Activated naive CD4-positive, alpha-beta T cell treated with anti-CD3 and anti-CD28 coated beads, Interleukin-2, amount 10 ng/mL, durations not matched to agents 7 days and 5 days (primary cell): ENCODE results near the gene LRRC28.

Source experiments
- CTCF ChIA-PET: fragments of 350-600 bp; sonication (Branson Sonifier 250); formaldehyde crosslinking; loops from one replicate; lab custom pipeline; 2021; ENCODE audit warnings: antibody characterized with exemption; lab: Charles Lee
- DNase-seq: peaks from one replicate; pipeline ENCODE4 v3.0.0-alpha.2; 2020
- H3K27ac Mint-ChIP-seq: one replicate; pipeline ENCODE4 v1.8.0; 2021; ENCODE audit warnings: mild to moderate bottlenecking, moderate library complexity, mixed read lengths
- H3K27me3 Mint-ChIP-seq: one replicate; pipeline ENCODE4 v1.8.0; 2021; ENCODE audit warnings: mild to moderate bottlenecking, mixed read lengths
- H3K36me3 Mint-ChIP-seq: one replicate; pipeline ENCODE4 v1.8.0; 2021; ENCODE audit warnings: mixed read lengths
- H3K4me1 Mint-ChIP-seq: one replicate; pipeline ENCODE4 v1.8.0; 2021; ENCODE audit warnings: mixed read lengths
- H3K4me3 Mint-ChIP-seq: one replicate; pipeline ENCODE4 v1.8.0; 2021; ENCODE audit warnings: mild to moderate bottlenecking, moderate library complexity, mixed read lengths
- H3K9me3 Mint-ChIP-seq: one replicate; pipeline ENCODE4 v1.8.0; 2021; ENCODE audit warnings: mixed read lengths

Gene LRRC28

GRCh38 chr15:99326235-99326634, 75.0 kb downstream of the LRRC28 start:
- no peak for DNase-seq
- H3K4me3 Mint-ChIP-seq = no peak overlapping the region
- no peaks in the 10 kb centered on the region for H3K27me3 Mint-ChIP-seq
- H3K27ac Mint-ChIP-seq = no peak overlapping the region
- CTCF ChIA-PET = no interaction called here
- H3K4me1 Mint-ChIP-seq = no peaks in the 10 kb centered on the region
- no peaks in the 10 kb centered on the region for H3K36me3 Mint-ChIP-seq
- no peaks in the 10 kb centered on the region for H3K9me3 Mint-ChIP-seq

- no peak for DNase-seq
- Mint-ChIP-seq H3K27me3 (no peaks in the 10 kb centered on the region), H3K4me3 (no peak overlapping the region), H3K9me3 (no peaks in the 10 kb centered on the region), H3K36me3 (no peaks in the 10 kb centered on the region), H3K4me1 (no peaks in the 10 kb centered on the region), H3K27ac (no peak overlapping the region)
- CTCF ChIA-PET = interaction anchor here (1.0 kb wide), 1 partner anchor 376 kb away, joined by 3 read pairs; no protein-coding TSS in a partner anchor
Measured at GRCh38 chr15:99328106-99329072, 77.1 kb downstream of the LRRC28 start.

DNA sequence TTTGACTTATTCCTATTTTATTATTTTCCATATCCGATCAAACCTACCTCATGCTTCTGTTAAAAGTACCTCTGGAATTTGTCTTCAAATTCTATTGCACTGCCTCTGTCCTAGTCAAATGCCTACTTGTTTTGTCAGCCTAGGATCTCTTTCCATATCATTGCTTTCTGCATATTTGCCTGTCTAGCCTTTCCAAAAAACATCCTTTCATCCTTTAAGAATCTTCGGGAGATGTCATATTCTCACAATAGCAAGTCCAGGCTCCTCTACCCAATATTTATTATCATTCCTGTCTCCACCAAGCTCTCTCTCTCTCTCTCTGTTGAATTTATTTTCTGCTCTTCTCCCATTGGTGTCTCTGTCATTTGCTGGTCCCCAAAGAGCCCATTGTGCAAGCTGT, 80.1 kb downstream of the LRRC28 start:
- Mint-ChIP-seq H3K27ac (no peak overlapping the region), H3K9me3 (no peaks in the 10 kb centered on the region), H3K27me3 (no peaks in the 10 kb centered on the region), H3K4me3 (no peak overlapping the region), H3K4me1 (no peaks in the 10 kb centered on the region), H3K36me3 (no peaks in the 10 kb centered on the region)
- CTCF ChIA-PET = no interaction called here
- no peak for DNase-seq

DNA sequence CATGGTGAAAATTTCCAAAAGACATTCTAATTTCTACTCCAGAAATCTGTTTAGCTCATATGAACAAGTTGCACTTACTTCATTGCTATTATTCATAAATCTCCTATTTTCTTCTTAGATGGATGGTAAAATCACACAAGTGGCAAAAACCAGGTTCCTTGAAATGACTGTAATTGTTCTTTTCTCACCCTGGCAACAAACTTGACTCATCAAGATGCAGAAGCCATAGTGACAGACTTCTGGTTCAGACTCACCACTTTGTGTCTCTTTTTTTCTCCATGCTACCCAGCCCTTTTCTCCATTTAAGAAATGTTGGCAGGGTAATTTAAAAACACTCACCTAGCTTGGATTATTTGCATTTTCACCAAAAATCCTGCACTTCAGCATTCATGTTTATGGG, 82.1 kb downstream of the LRRC28 start:
- Mint-ChIP-seq H3K4me3 (no peak overlapping the region), H3K4me1 (no peaks in the 10 kb centered on the region), H3K9me3 (no peaks in the 10 kb centered on the region), H3K27ac (no peak overlapping the region), H3K27me3 (no peaks in the 10 kb centered on the region), H3K36me3 (no peaks in the 10 kb centered on the region)
- DNase-seq = no peak
- CTCF ChIA-PET = interaction anchor here (1.1 to 2.0 kb wide), 2 partner anchors 29 to 370 kb away, joined by 4 to 7 read pairs; no protein-coding TSS in a partner anchor

- Mint-ChIP-seq H3K4me1 (no peaks in the 10 kb centered on the region), H3K27me3 (no peaks in the 10 kb centered on the region), H3K36me3 (no peaks in the 10 kb centered on the region), H3K4me3 (no peak overlapping the region), H3K27ac (no peak overlapping the region), H3K9me3 (no peaks in the 10 kb centered on the region)
- CTCF ChIA-PET = interaction anchor here (1.1 to 2.0 kb wide), 2 partner anchors 28 to 370 kb away, joined by 4 to 7 read pairs; no protein-coding TSS in a partner anchor
- no peak for DNase-seq
Measured at GRCh38 chr15:99333981-99334380, 82.7 kb downstream of the LRRC28 start.

- no peaks in the 10 kb centered on the region for H3K27me3 Mint-ChIP-seq
- no peaks in the 10 kb centered on the region for H3K4me1 Mint-ChIP-seq
- CTCF ChIA-PET = interaction anchor here (1.2 to 2.0 kb wide), 3 partner anchors 9 to 368 kb away, joined by 3 to 7 read pairs (median 3); no protein-coding TSS in a partner anchor
- H3K27ac Mint-ChIP-seq = no peak overlapping the region
- no peak overlapping the region for H3K4me3 Mint-ChIP-seq
- H3K36me3 Mint-ChIP-seq = no peaks in the 10 kb centered on the region
- H3K9me3 Mint-ChIP-seq = no peaks in the 10 kb centered on the region
- no peak for DNase-seq
Measured at GRCh38 chr15:99335508-99335907, 84.2 kb downstream of the LRRC28 start.

DNA sequence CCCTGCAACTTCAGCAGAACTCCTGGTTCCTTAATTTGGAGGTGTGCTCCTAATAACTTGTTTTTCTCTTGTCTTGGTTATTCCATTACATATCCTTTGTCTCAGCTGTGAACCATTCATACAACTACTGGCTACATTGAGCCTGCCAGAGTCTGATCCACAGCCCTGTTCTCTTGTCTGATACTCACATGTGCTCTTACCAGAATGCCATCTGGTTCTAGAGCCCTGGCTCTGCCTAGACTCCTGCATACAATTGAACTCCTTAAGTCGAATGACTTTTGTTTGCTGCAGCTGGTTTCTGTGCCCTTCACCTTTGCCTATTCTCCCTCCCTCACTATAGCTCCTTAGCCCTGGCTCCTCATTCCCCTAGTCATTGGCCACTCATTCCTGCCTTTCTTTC, 85.5 kb downstream of the LRRC28 start:
- Mint-ChIP-seq H3K9me3 (no peaks in the 10 kb centered on the region), H3K27ac (no peak overlapping the region), H3K27me3 (no peaks in the 10 kb centered on the region), H3K4me3 (no peak overlapping the region), H3K36me3 (no peaks in the 10 kb centered on the region), H3K4me1 (no peaks in the 10 kb centered on the region)
- no peak for DNase-seq
- CTCF ChIA-PET = interaction anchor here (1.2 kb wide), 1 partner anchor 8 kb away, joined by 3 read pairs; no protein-coding TSS in a partner anchor

DNA sequence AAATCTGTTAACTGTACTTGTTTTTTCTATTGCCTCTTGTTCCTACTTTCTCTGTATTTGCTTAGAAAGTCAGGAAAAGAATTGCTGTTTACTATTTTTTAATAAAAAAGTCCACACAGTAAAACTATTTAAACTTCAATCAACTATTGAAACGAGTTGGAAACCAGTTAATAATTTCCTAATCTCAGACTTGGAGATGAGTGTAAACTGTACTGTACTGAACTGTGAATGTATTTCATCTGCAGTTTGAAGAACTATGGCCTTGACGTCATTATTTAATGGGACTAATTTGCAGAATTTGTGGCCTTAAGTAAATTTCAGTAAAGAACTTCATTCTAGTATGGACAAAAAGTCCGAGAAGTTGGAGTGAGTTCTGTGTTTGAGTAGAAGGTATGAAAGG, 89.1 kb downstream of the LRRC28 start:
- no peak overlapping the region for H3K4me3 Mint-ChIP-seq
- CTCF ChIA-PET = no interaction called here
- H3K27me3 Mint-ChIP-seq = no peaks in the 10 kb centered on the region
- no peak for DNase-seq
- no peaks in the 10 kb centered on the region for H3K9me3 Mint-ChIP-seq
- H3K27ac Mint-ChIP-seq = no peak overlapping the region
- no peaks in the 10 kb centered on the region for H3K36me3 Mint-ChIP-seq
- H3K4me1 Mint-ChIP-seq = peaks cover 11% of the 10 kb centered on the region

GRCh38 chr15:99341786-99342185, 90.5 kb downstream of the LRRC28 start:
- no peak overlapping the region for H3K4me3 Mint-ChIP-seq
- DNase-seq = no peak
- CTCF ChIA-PET = interaction anchor here (1.5 kb wide), 1 partner anchor 67 kb away, joined by 3 read pairs; no protein-coding TSS in a partner anchor
- H3K36me3 Mint-ChIP-seq = no peaks in the 10 kb centered on the region
- no peak overlapping the region for H3K27ac Mint-ChIP-seq
- no peaks in the 10 kb centered on the region for H3K27me3 Mint-ChIP-seq
- H3K9me3 Mint-ChIP-seq = no peaks in the 10 kb centered on the region
- H3K4me1 Mint-ChIP-seq = peaks cover 11% of the 10 kb centered on the region

DNA sequence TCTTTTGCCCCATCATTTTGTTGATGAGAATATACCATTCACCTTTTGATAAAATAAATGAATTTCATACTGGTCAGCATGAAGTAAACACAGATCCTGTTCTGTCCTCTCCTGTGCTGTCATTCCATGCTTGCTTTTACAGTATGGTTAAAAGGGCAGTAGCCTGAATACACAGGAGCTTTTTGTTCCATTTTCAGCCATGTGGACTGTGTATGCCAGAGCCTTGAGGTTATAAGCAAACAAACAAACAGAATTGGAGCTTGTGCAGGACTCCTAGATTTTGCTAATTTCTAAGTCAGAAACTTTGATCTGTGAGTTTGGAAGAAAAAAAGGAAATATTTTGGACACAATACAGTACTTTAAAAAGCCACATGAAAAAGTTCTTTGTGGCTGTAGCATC, 91.9 kb downstream of the LRRC28 start:
- no peak for DNase-seq
- Mint-ChIP-seq H3K9me3 (no peaks in the 10 kb centered on the region), H3K27ac (no peak overlapping the region), H3K36me3 (no peaks in the 10 kb centered on the region), H3K27me3 (no peaks in the 10 kb centered on the region), H3K4me1 (peaks cover 11% of the 10 kb centered on the region), H3K4me3 (no peak overlapping the region)
- CTCF ChIA-PET = interaction anchor here (1.1 to 2.1 kb wide), 3 partner anchors 28 to 361 kb away, joined by 3 to 13 read pairs (median 3); no protein-coding TSS in a partner anchor

DNA sequence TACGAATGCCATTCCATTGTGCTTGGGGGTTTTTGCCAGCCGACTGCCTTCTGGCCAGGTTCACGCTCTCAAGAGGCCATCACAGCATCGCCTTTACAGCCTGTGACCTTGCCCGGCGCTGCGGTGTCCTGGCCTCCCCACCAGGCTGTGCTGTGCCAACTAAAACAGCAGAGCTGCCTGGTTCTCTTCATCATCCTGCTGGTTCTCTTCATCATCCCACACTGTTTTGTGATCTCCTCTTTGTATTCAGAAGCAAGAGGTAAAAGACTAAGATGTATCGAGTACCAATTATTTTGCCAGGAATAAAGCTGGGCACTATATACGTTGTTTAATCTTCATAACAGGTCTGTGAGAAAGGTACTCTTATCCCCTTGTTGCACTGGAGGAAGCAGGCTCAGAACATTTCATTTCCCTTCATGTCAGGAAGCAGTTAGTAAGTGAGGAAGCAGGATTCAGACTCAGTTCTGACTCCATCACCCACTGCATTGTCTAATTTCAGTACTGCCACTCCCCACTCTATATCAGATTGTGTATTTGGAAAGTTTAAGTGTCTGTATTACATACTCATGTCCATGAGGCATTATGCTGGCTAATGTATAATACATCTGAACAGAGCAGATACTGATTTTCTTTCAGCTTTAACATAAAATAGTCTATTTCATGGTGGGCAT, 92.7 kb downstream of the LRRC28 start:
- H3K27me3 Mint-ChIP-seq = no peaks in the 10 kb centered on the region
- H3K4me3 Mint-ChIP-seq = no peak overlapping the region
- H3K27ac Mint-ChIP-seq = no peak overlapping the region
- CTCF ChIA-PET = interaction anchor here (0.9 to 2.1 kb wide), 5 partner anchors 8 to 374 kb away, joined by 3 to 13 read pairs (median 3); no protein-coding TSS in a partner anchor
- peaks cover 2% of the 10 kb centered on the region for H3K36me3 Mint-ChIP-seq
- peaks cover 11% of the 10 kb centered on the region for H3K4me1 Mint-ChIP-seq
- DNase-seq = peak; percentile 62
- H3K9me3 Mint-ChIP-seq = no peaks in the 10 kb centered on the region

GRCh38 chr15:99344639-99345038, 93.4 kb downstream of the LRRC28 start:
- no peak overlapping the region for H3K27ac Mint-ChIP-seq
- H3K27me3 Mint-ChIP-seq = no peaks in the 10 kb centered on the region
- CTCF ChIA-PET = interaction anchor here (0.9 to 2.1 kb wide), 4 partner anchors 9 to 373 kb away, joined by 3 to 13 read pairs (median 3); no protein-coding TSS in a partner anchor
- H3K4me3 Mint-ChIP-seq = no peak overlapping the region
- DNase-seq = no peak
- H3K9me3 Mint-ChIP-seq = no peaks in the 10 kb centered on the region
- H3K36me3 Mint-ChIP-seq = peaks cover 2% of the 10 kb centered on the region
- H3K4me1 Mint-ChIP-seq = peaks cover 11% of the 10 kb centered on the region

- H3K27me3 Mint-ChIP-seq = no peaks in the 10 kb centered on the region
- no peaks in the 10 kb centered on the region for H3K9me3 Mint-ChIP-seq
- H3K4me3 Mint-ChIP-seq = no peak overlapping the region
- H3K27ac Mint-ChIP-seq = no peak overlapping the region
- CTCF ChIA-PET = no interaction called here
- peaks cover 11% of the 10 kb centered on the region for H3K4me1 Mint-ChIP-seq
- no peak for DNase-seq
- peaks cover 2% of the 10 kb centered on the region for H3K36me3 Mint-ChIP-seq
Measured at GRCh38 chr15:99345242-99345641, 94.0 kb downstream of the LRRC28 start.

DNA sequence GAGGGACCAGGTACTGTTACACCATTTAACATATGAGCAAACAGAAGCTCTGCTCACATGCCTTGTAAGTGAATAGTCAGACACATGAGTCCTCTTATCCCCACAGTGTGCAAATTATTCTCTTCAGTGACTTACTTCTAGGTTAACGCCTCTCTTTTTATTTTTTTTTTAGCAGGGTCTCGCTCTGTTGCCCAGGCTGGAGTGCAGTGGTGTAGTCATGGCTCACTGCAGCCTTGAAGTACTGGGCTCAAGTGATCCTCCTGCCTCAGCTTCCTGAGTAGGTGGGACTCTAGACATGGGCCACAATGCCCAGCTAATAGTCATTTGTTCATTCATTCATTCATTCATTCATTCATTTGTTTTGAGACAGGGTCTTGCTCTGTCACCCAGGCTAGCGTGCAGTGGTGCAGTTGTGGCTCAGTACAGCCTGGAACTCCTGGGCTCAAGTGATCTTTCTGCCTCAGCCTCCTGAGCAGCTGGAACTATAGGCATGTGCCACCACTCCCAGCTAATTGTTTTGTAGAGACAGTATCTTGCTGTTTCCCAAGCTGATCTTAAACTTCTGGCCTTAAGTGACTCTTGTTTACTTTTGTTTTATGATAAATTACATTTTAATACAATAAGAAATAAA, 94.7 kb downstream of the LRRC28 start:
- Mint-ChIP-seq H3K9me3 (no peaks in the 10 kb centered on the region), H3K27ac (no peak overlapping the region), H3K27me3 (no peaks in the 10 kb centered on the region), H3K36me3 (peaks cover 2% of the 10 kb centered on the region), H3K4me3 (no peak overlapping the region), H3K4me1 (peaks cover 13% of the 10 kb centered on the region)
- CTCF ChIA-PET = interaction anchor here (1.7 kb wide), 1 partner anchor 358 kb away, joined by 3 read pairs; no protein-coding TSS in a partner anchor
- DNase-seq = no peak
